Measurements from ENCODE around the gene MED27.

MED27 gene

DNA sequence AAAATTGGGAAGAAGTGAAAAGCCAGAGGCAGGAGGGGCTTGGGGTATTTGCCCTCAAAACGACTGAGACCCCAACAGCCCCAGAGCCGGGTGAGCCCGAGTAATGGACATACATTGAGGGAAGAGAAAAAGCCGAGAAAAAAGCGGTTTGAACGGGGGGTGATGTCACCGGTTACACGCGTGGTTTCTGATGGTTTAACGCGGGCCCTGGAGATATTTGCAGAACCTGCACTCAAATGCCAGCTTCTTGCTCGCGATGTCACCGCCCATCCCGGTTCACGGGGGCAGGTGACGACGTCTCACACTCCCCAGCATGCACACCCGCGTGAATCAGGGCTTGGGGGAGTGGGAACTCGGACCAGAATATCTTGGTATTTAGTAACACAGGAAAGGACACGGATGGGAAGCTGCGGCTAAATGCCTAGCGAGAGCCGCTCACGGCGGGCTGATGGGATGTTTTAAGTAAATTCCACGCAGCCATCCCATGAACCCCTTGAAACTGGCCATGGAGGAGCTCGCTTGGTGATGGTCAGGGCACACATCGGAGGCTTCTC is 237.8 kb downstream of the MED27 start:
- TF ChIP-seq, protein P1, sequence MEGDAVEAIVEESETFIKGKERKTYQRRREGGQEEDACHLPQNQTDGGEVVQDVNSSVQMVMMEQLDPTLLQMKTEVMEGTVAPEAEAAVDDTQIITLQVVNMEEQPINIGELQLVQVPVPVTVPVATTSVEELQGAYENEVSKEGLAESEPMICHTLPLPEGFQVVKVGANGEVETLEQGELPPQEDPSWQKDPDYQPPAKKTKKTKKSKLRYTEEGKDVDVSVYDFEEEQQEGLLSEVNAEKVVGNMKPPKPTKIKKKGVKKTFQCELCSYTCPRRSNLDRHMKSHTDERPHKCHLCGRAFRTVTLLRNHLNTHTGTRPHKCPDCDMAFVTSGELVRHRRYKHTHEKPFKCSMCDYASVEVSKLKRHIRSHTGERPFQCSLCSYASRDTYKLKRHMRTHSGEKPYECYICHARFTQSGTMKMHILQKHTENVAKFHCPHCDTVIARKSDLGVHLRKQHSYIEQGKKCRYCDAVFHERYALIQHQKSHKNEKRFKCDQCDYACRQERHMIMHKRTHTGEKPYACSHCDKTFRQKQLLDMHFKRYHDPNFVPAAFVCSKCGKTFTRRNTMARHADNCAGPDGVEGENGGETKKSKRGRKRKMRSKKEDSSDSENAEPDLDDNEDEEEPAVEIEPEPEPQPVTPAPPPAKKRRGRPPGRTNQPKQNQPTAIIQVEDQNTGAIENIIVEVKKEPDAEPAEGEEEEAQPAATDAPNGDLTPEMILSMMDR (IDR thresholded peaks at IDR 0.05; ENCODE audit: control insufficient read depth, insufficient read depth, low read depth, low read length, missing control alignments), result no peak
- H3K4me3 ChIP-seq (ENCODE audit: control insufficient read depth, low read depth, low read length), result no peak overlapping the region
- DNase-seq (ENCODE audit: low read depth), result no peak

DNA sequence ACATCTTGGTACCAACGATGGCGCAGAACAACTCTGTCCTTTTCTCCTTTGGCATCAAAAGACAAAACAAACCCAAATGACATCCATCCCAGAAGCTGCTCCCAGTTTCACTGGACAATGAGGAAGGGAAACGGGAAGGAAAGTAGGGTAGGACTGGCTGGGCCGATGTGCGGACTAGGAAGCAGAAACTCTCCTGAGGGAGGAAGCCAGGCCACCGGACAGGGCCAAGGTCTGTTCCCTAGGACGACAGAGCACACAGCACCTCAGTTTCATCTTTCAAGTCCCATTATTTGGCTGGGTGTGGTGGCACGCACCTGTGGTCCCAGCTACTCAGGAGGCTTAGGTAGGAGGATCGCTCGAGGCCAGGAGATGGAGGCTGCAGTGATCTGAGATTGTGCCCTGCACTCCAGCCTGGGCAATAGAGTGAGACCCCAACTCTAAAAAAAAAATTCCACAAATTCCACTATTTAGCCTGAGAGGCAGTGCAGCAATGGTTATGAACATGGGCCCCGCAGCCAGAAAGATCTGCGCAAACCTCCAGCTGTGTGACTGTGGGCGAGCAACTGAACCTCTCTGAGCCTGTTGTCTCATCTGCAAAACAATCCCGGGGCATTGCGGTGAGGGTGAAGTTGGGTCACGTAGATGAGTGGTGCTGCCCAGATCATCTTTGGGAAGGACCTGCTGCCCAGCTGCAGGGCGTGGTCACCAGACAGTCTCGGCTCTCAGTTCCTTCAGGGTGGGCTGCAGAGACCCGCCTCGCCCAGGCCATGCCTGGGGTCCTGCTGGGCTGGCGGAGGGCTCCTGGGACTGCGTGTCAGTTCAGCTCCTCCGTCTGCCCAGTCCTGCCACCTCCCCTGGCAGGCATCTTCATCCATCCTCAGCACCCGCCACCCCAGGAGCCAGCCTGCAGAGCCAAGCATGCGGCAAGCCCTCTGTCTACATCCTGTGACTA is 238.6 kb downstream of the MED27 start:
- DNase-seq (ENCODE audit: low read depth), result no peak
- TF ChIP-seq, protein P1 (IDR thresholded peaks at IDR 0.05; ENCODE audit: control insufficient read depth, insufficient read depth, low read depth, low read length, missing control alignments), result no peak
- no peak overlapping the region for H3K4me3 ChIP-seq (ENCODE audit: control insufficient read depth, low read depth, low read length)

DNA sequence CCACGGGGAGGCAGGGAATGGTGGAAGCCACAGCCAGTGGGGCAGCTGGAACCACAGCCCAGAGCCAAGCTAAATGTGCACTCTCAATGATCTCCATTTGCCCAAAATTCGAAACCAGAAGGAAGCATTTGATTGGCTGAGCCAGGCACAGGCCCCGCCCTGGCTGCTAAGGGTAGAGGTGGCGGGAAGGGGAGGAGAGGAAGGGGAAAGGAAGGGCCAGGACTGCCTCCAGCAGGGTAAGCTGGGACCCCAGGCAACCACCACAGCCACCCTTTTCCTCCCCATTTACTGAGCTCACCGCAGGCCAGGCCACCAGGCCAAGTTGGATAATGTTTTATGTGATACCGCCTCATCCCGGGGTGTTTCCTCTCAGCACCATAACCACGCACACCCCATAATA is 239.4 kb downstream of the MED27 start:
- DNase-seq (ENCODE audit: low read depth), result no peak
- TF ChIP-seq, protein P1 (IDR thresholded peaks at IDR 0.05; ENCODE audit: control insufficient read depth, insufficient read depth, low read depth, low read length, missing control alignments), result no peak
- no peak overlapping the region for H3K4me3 ChIP-seq (ENCODE audit: control insufficient read depth, low read depth, low read length)

DNA sequence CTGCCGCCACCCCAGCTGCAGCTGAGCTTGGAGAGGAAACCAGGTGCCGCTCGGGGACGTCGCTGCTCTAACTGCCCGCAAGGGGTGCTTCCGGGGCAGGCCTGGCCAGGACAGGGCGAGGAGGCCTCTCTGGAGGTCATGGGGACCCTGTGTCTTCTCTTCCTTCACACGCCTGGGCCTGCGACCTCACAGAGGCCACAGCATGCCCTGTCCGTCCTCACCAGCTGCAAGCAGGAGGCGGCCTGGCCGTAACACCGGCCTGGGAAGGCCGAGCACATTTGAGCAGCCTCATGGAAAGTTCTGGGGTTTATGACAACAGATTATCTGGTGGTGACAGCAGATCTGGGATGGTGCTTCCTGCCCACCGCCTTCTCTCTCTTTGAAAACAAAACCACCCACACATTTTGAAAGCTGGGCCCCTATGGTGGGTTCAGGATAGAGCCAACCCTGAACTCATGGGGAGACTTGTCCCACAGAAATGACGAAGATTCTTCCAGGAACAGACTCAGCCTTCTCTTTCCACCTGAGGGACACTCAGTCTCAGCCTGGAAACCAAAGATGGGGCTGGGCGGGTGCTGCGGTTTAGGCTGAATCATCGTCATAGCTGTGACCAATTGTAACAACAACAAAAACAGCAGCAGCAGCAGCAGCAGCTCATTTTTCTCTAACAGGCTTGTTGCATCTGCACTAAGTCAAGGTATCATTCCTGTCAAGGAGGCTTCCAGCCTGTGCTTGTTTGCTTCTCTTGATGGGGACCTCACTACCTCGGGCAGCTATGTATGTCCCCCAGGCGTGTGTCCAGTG is 240.2 kb downstream of the MED27 start:
- peak; percentile 2 for DNase-seq (ENCODE audit: low read depth)
- TF ChIP-seq, protein P1 (IDR thresholded peaks at IDR 0.05; ENCODE audit: control insufficient read depth, insufficient read depth, low read depth, low read length, missing control alignments), result no peak

DNA sequence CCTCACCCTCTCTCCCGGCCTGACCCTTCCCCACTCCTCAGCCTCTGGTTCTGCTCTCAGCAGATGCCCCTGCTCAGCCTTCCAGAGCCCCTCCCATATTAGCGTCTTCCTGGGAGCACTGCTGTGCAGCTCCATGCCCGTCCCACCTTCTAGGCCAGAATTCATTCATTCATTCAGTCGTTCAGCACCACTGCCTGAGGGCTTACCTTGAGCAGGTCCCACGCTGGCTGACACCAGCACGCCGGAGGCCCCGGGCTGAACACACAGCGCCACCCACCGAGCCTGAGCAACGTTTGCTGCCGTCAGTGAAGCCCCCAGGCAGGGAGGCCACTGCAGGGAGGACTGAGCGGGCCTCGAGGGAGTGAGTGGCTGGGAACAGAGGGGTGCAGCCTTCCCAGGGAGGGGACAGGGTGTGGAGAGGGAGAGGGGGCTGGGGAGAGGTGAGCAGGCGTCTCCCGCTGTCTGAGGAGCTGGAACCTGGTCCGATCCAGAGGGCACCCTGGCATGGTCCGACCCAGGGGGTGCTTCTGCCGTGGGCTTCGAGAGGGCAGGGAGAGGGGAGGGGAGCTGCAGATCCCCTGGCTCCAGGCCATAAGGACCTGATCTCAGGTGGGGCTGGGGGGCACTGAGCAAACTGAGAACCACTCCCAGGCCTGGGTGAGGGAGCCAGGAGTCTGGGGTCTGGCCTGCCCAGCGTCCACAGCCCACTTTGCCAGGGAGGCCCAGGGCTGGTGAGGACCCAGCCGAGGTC is 241.0 kb downstream of the MED27 start:
- TF ChIP-seq, protein P1 (IDR thresholded peaks at IDR 0.05; ENCODE audit: control insufficient read depth, insufficient read depth, low read depth, low read length, missing control alignments), result no peak
- DNase-seq (ENCODE audit: low read depth), result no peak
- no peak overlapping the region for H3K4me3 ChIP-seq (ENCODE audit: control insufficient read depth, low read depth, low read length)

More for the DNA sequence above, 240.2 kb downstream of the MED27 start:
- no peak overlapping the region for H3K4me3 ChIP-seq (ENCODE audit: control insufficient read depth, low read depth, low read length)

DNA sequence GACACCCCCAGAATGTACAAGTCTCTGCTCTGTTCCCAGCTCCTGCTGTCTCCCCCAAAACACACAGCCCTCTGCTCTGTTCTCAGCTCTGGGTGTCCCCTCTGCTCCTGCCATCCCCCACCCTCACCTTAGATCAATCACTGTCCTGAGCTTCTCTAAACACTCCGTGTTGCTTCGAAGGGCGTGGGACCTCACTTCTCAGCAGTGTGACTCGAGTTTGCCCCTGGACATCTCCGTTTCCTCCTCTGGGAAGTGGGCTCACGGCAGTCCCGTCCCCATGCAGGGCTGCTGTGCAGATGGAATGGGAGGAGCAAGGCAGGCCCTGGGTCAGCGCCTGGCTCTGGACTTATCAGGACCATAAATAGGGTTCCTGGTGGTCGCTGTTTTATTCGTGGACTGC is 241.8 kb downstream of the MED27 start:
- TF ChIP-seq, protein P1 (IDR thresholded peaks at IDR 0.05; ENCODE audit: control insufficient read depth, insufficient read depth, low read depth, low read length, missing control alignments), result no peak
- no peak overlapping the region for H3K4me3 ChIP-seq (ENCODE audit: control insufficient read depth, low read depth, low read length)

More for the DNA sequence above, 241.8 kb downstream of the MED27 start:
- no peak for DNase-seq (ENCODE audit: low read depth)
